K562 (cell line): Measurements from ENCODE around the gene CCNY. TPM values are rescaled to one million over a fixed set of nuclear protein-coding genes. Genes with fewer than 3 reads are reported as not detected.

Source experiments
- GTF2E2 ChIP-seq: fragments of 200-800 bp; sonication (Bioruptor generic); IDR thresholded peaks from 2 replicates; pipeline ENCODE4 v1.6.1; 2016; ENCODE audit warnings: missing genetic modification characterization, missing compliant biosample characterization
- HNRNPL ChIP-seq: fragments of 200-400 bp; formaldehyde crosslinking; IDR thresholded peaks from 2 replicates; pipeline ENCODE4 v1.6.1; 2017; ENCODE audit warnings: low read depth, mild to moderate bottlenecking, low read length
- NEUROD1 ChIP-seq: fragments of 150-350 bp; IDR thresholded peaks from 2 replicates; pipeline ENCODE4 v1.6.1; 2014; ENCODE audit warnings: borderline replicate concordance, low read length, low read depth; ENCODE audit not compliant: partially characterized antibody
- NFRKB ChIP-seq: fragments of 450-650 bp; IDR thresholded peaks from 2 replicates; pipeline ENCODE4 v1.6.1; 2016; ENCODE audit warnings: low read depth
- NR2C1 ChIP-seq, 2 experiments: fragments of 450-650 bp; IDR thresholded peaks; 2 replicates each; pipeline ENCODE4 v1.6.1; 2017; ENCODE audit warnings: mild to moderate bottlenecking in 2 of 2, antibody characterized with exemption in 1 of 2, inconsistent platforms in 1 of 2, missing compliant biosample characterization in 1 of 2, missing genetic modification characterization in 1 of 2
- POLR3G ChIP-seq: IDR thresholded peaks from 2 replicates; pipeline ENCODE4 v1.6.1; 2011; ENCODE audit not compliant: insufficient read length, insufficient replicate concordance; ENCODE audit errors: extremely low read depth
- PRDM10 ChIP-seq: fragments of 450-650 bp; IDR thresholded peaks from 2 replicates; pipeline ENCODE4 v1.6.1; 2018; ENCODE audit not compliant: partially characterized antibody
- RNF2 ChIP-seq: sonication (generic); IDR thresholded peaks from 2 replicates; pipeline ENCODE4 v1.6.1; 2016
- STAT5A ChIP-seq: IDR thresholded peaks from 2 replicates; pipeline ENCODE4 v1.6.1; 2012; ENCODE audit warnings: low read length, inconsistent platforms, borderline replicate concordance
- SUPT5H ChIP-seq: fragments of 450-650 bp; IDR thresholded peaks from 2 replicates; pipeline ENCODE4 v1.6.1; 2016
- TEAD1 ChIP-seq, 2 experiments: fragments of 450-650 bp in 1 of 2; sonication (generic) in 1 of 2; formaldehyde crosslinking; IDR thresholded peaks; 2 replicates each; pipeline versions ENCODE4 v1.4.0 to v1.8.0; 2020 to 2022; ENCODE audit warnings: mild to moderate bottlenecking in 2 of 2, missing genetic modification reagents in 1 of 2
- ZBTB26 ChIP-seq: fragments of 450-650 bp; formaldehyde crosslinking; IDR thresholded peaks from 2 replicates; pipeline ENCODE4 v1.4.0; 2022; ENCODE audit warnings: missing genetic modification characterization
- ZKSCAN8 ChIP-seq: fragments of 200-800 bp; sonication (Bioruptor generic); IDR thresholded peaks from 2 replicates; pipeline ENCODE4 v1.6.1; 2016; ENCODE audit warnings: missing genetic modification characterization, missing compliant biosample characterization
- ZNF165 ChIP-seq: fragments of 250-450 bp; sonication (Bioruptor Pico); IDR thresholded peaks from 2 replicates; pipeline ENCODE4 v1.4.0; 2020; ENCODE audit warnings: borderline replicate concordance
- ZNF347 ChIP-seq: fragments of 450-650 bp; formaldehyde crosslinking; IDR thresholded peaks from 2 replicates; pipeline ENCODE4 v1.4.0; 2020; ENCODE audit warnings: low read depth, mild to moderate bottlenecking, moderate library complexity
- polyA plus RNA-seq, 8 experiments: library from polyadenylated mRNA; depleted of rRNA in 4 of 8; stranded (reverse) in 5 of 8; unstranded in 3 of 8; fragments of >200 nt; fragmentation: Nextera tagmentation in 2 of 8; fragmentation: Illumina TruSeq in 1 of 8; extraction: Ambion mirVana in 2 of 8; extraction: Trizol in 1 of 8; gene quantifications; 2 replicates each; pipeline versions ENCODE4 v1.2.1 to v1.2.3, GENCODE V29; 2011 to 2014; ENCODE audit warnings: inconsistent platforms in 1 of 8, missing spikeins in 1 of 8
- total RNA-seq, 7 experiments: library from RNA; depleted of rRNA in 6 of 7; stranded (reverse); fragments of >200 nt in 6 of 7; fragmentation: Illumina TruSeq in 2 of 7; extraction: Trizol in 2 of 7; gene quantifications; 2 replicates each; pipeline versions ENCODE4 v1.2.1 to v1.2.3, GENCODE V29; 2011 to 2021; ENCODE audit warnings: low replicate concordance in 1 of 7
- TF ChIP-seq, protein P1 (sequence below): fragments of 250-450 bp; sonication (Bioruptor Pico); IDR thresholded peaks from 2 replicates; pipeline ENCODE4 v1.8.0; 2022; ENCODE audit warnings: inconsistent platforms
- TF ChIP-seq, protein P2 (sequence below): fragments of 250-450 bp; sonication (Bioruptor Pico); IDR thresholded peaks from 2 replicates; pipeline ENCODE4 v1.8.0; 2021; ENCODE audit warnings: moderate library complexity, mild to moderate bottlenecking, inconsistent platforms

Gene CCNY
- total and polyA plus RNA-seq, 9 of the 15 experiments (the other 6 are each of a cell fraction or from before 2014, with no cell fraction given): 8.4 to 109 (median 38.6) TPM

GRCh38 chr10:35392482-35393228 lies 56.3 kb downstream of the CCNY start (continued):
- TF ChIP-seq ZBTB26 (CRISPR knock-in tag) (0 out of 2 replicates have a peak, but pooled peaks have one; percentile 24), HNRNPL (no peak), ZNF347 (CRISPR knock-in tag) (no peak), ZNF165 (CRISPR knock-in tag) (0 out of 2 replicates have a peak, but pooled peaks have one; percentile 59), RNF2 (no peak), NFRKB (peak; percentile 16), PRDM10 (no peak), STAT5A (no peak), ZKSCAN8 (no peak), NEUROD1 (no peak), POLR3G (no peak), GTF2E2 (tag) (0 out of 2 replicates have a peak, but pooled peaks have one; percentile 5), SUPT5H (no peak), NR2C1 (IDR thresholded peaks at IDR 0.05) (no peak), NR2C1 (tag; IDR thresholded peaks at IDR 0.05) (0 out of 2 replicates have a peak, but pooled peaks have one; percentile 12), TEAD1 (CRISPR knock-in tag; IDR thresholded peaks at IDR 0.05) (0 out of 4 replicates have a peak, but pooled peaks of 1 of the 2 experiments have one; percentile 39)
- TF ChIP-seq, protein P1, sequence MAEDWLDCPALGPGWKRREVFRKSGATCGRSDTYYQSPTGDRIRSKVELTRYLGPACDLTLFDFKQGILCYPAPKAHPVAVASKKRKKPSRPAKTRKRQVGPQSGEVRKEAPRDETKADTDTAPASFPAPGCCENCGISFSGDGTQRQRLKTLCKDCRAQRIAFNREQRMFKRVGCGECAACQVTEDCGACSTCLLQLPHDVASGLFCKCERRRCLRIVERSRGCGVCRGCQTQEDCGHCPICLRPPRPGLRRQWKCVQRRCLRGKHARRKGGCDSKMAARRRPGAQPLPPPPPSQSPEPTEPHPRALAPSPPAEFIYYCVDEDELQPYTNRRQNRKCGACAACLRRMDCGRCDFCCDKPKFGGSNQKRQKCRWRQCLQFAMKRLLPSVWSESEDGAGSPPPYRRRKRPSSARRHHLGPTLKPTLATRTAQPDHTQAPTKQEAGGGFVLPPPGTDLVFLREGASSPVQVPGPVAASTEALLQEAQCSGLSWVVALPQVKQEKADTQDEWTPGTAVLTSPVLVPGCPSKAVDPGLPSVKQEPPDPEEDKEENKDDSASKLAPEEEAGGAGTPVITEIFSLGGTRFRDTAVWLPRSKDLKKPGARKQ (CRISPR knock-in tag): no peak
- TF ChIP-seq, protein P2, sequence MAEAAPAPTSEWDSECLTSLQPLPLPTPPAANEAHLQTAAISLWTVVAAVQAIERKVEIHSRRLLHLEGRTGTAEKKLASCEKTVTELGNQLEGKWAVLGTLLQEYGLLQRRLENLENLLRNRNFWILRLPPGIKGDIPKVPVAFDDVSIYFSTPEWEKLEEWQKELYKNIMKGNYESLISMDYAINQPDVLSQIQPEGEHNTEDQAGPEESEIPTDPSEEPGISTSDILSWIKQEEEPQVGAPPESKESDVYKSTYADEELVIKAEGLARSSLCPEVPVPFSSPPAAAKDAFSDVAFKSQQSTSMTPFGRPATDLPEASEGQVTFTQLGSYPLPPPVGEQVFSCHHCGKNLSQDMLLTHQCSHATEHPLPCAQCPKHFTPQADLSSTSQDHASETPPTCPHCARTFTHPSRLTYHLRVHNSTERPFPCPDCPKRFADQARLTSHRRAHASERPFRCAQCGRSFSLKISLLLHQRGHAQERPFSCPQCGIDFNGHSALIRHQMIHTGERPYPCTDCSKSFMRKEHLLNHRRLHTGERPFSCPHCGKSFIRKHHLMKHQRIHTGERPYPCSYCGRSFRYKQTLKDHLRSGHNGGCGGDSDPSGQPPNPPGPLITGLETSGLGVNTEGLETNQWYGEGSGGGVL (CRISPR knock-in tag): no peak
